HG02759 (cell line): ENCODE results near the gene WIPF2.
A peak's percentile ranks its signal among the peaks of the same experiment; 100 is the strongest.
"Not testable (repeated sequence)": the region's sequence is repeated elsewhere in the genome, so short reads cannot be mapped to it uniquely, and the experiment has no call there.

Experiments
- ATAC-seq: cut with Tn5 transposase; IDR thresholded peaks from one replicate; pipeline ENCODE4 v1.9.1; 2021; ENCODE audit warnings: mild to moderate bottlenecking, moderate library complexity; ENCODE audit not compliant: unreplicated experiment

WIPF2 gene

DNA sequence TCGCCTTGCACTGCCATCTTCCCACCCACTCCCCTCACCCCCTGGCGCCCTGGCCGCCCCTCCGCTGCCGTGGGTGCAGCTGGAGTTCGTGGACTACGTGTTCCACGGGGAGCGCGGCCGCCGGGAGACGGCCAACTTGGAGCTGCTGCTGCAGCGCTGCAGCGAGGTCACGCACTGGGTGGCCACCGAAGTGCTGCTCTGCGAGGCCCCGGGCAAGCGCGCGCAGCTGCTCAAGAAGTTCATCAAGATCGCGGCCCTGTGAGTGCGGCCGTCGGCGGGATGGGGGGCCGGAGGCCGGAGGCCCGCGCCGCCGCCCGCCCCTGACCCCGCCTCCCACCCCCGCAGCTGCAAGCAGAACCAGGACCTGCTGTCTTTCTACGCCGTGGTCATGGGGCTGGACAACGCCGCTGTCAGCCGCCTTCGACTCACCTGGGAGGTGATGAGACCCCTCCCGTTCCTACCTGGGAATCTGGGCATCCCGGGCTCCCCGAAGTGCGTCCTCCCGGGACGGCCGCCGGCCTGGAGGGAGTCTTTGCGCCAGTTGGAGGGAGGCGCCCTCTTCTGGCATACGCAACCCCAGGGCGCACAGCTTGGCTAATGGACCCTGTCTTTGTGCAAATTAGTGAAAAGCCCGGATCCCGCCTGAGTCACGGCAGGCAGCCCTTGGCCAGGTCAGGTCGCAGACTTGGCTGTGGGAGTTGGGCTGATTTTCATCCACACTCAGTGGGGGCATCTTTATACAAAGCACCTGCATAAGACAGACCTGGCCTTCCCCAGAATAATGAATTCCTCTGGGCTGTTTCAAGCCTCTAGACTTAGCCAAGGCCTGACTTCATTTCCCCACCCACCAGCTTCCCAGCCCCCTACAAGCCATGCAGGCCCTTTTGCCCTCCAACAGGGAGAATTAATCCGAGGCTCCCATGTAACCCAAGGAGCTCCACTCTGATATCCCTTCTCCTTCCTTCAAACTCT lies 27.6 kb upstream of the WIPF2 start:
- peak; percentile 80 for ATAC-seq

GRCh38 chr17:40192961-40193360 lies 26.1 kb upstream of the WIPF2 start:
- no peak for ATAC-seq

DNA sequence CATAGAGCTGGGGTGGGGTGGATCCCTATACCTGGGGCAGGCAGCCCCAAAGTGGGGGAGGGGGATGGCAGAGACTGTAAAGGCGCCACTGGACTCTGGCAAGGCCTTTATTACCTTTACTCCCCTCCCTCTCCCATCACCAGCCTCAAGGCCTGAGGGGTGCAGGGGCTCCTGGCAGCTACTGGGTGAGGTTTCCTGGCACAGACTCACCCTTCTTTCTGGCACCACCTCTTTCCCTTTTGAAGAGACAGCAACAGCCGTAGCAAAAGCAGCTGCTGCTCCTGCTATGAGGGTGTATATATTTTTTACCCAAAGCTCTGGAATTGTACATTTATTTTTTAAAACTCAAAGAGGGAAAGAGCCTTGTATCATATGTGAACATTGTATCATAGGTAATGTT lies 24.3 kb upstream of the WIPF2 start:
- ATAC-seq, result no peak

GRCh38 chr17:40197550-40197949 lies 21.6 kb upstream of the WIPF2 start:
- ATAC-seq, result no peak

DNA sequence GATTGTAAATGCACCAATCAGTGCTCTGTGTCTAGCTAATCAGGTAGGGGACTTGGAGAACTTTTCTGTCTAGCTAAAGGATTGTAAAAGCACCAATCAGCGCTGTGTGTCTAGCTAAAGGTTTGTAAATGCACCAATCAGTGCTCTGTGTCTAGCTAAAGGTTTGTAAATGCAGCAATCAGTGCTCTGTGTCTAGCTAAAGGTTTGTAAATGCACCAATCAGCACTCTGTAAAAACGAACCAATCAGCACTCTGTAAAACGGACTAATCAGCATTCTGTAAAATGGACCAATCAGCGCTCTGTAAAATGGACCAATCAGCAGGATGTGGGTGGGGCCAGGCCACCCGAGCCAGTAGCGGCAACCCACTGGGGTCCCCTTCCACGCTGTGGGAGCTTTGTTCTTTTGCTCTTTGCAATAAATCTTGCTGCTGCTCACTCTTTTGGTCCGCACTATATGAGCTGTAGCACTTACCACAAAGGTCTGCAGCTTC lies 21.1 kb upstream of the WIPF2 start:
- not testable (repeated sequence) for ATAC-seq

DNA sequence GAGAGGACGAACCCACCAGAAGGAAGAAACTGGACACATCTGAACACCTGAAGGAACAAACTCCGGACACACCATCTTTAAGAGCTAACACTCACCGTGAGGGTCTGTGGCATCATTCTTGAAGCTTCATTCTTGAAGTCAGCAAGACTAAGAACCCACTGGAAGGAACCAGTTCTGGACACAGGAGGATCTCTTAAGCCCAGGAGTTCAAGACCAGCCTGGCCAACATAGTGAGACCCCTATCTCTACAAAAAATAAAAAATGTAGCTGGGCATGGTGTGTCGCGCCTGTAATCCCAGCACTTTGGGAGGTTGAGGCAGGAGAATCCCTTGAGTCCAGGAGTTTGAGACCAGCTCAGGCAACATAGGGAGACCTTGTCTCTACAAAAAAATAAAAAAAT lies 20.5 kb upstream of the WIPF2 start:
- no peak for ATAC-seq

DNA sequence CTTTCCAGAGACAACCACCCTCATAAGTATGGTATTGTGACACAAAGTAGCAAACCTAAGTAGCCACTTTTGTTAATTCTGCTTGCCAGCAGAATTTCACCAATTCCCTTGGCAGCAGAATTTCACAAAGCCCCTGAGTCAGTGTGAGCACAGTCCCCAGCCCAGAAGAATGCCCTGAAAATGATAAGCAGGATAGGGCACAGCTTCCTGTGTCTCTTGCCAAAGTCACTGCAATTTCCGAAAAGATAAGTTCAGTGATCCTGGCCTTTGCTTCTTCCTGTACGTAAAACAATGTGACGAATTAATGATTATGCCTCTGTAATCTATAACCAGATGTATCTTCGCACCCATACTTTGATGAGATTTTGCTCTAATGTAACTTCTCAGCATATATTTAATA lies 16.0 kb upstream of the WIPF2 start:
- no peak for ATAC-seq

- not testable (repeated sequence) for ATAC-seq
Observed at GRCh38 chr17:40206193-40206592, 12.9 kb upstream of the WIPF2 start.

- no peak for ATAC-seq
Observed at GRCh38 chr17:40209404-40210093, 9.6 kb upstream of the WIPF2 start.

- not testable (repeated sequence) for ATAC-seq
Observed at GRCh38 chr17:40213914-40214313, 5.2 kb upstream of the WIPF2 start.

DNA sequence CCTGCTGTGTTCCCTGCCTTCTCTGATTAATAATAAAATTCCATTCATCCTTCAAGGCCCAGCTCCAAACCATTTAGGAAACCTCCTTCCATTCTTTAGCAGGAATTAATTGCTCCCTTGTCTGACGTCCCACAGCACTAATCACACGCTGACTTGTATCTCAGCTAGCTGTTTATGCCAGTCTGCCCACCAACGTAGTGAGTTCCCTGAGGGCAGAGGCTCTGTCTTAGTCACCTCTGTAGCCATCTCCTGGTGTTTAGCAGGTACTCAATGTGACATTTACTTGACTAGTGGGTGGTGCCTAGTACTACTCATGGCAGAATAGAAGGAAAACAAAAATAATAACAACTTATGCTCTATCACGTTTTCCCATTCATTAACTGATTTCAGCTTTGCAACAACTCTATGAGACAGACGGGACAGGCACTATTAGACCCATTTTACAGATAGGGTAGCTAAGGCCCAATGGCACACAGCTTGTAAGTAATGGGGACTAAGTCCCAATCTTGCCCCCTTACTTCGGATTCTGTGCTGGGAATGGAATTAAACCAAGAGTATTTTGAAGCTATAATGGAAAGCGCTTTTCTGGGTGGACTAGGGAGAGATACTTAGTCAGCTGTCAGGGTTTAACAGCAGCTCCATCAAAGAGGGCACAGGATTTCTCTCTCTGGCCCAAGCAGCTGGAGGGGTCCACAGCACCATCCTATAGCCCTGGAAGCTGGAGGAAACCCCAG lies 931 bp upstream of the WIPF2 start:
- no peak for ATAC-seq

- ATAC-seq, result no peak
Observed at GRCh38 chr17:40219594-40220338, 662 bp downstream of the WIPF2 start.

DNA sequence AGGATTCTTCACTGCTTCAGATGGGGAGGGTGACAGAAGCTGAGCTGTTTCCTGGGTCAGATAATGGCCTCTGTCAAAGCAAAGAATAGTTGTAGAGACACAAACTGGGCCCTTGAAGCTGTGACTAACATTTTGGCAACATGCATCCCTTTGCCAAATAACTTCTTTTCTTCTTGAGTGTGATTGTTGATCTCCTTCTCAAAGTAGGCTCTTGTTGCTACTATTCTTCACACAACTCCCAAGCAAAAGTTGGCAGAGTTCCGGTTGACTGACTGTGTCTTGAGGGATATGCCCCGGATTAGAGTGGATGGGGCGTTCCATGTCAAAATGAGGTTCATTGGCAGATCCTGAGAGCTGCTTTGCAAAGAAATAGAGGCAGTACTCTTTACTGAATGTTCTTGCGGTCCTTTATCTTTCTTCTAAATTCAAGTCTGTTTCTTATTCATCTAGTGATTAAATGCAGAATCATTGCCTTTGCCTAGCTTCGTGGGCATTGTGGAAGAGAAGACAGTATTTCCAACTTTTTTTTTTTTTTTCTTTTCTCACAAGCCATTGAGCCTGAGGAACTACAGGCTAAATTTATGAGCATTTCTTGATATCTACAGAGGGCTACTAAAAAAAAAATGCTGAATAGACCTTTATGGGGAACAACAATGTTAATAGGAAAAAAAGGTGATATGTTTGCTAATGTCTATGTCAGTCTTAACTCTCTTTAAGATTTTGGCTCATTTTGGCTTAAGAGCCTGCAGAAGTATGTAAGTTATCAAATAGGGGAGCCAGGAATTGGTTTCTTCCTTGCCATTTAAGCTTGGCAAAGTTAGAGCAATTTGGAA lies 5.8 kb downstream of the WIPF2 start:
- ATAC-seq, result no peak

GRCh38 chr17:40229146-40229545 lies 10.0 kb downstream of the WIPF2 start:
- not testable (repeated sequence) for ATAC-seq

GRCh38 chr17:40230670-40231069 lies 11.6 kb downstream of the WIPF2 start:
- no peak for ATAC-seq

- ATAC-seq, result not testable (repeated sequence)
Observed at GRCh38 chr17:40231928-40232327, 12.8 kb downstream of the WIPF2 start.

- no peak for ATAC-seq
Observed at GRCh38 chr17:40241252-40241834, 22.2 kb downstream of the WIPF2 start.

DNA sequence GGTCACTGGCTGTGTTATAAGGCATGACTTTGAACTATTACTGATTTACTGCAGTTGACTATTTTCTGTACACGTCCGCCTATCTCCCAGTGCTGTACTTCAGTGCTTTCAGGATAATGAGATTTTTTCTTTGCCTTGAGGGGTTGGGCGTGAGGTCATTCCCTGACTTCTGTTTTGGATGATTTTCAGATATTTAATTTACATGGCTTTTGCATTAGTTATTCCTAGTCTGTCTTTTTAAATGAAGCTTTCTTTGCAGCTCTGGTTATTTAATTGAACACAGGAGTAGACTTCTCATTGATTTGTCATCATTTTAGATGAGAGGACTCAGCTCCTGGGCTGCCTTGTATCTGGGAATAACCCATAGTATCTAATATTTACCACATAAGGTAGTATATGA lies 23.7 kb downstream of the WIPF2 start:
- ATAC-seq, result no peak

GRCh38 chr17:40243761-40244160 lies 24.7 kb downstream of the WIPF2 start:
- no peak for ATAC-seq
